ENCODE measurements around the gene TMPRSS11B.
"Not testable (repeated sequence)": the region's sequence is repeated elsewhere in the genome, so short reads cannot be mapped to it uniquely, and the experiment has no call there.

The TMPRSS11B gene, protein sequence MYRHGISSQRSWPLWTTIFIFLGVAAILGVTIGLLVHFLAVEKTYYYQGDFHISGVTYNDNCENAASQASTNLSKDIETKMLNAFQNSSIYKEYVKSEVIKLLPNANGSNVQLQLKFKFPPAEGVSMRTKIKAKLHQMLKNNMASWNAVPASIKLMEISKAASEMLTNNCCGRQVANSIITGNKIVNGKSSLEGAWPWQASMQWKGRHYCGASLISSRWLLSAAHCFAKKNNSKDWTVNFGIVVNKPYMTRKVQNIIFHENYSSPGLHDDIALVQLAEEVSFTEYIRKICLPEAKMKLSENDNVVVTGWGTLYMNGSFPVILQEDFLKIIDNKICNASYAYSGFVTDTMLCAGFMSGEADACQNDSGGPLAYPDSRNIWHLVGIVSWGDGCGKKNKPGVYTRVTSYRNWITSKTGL

DNA sequence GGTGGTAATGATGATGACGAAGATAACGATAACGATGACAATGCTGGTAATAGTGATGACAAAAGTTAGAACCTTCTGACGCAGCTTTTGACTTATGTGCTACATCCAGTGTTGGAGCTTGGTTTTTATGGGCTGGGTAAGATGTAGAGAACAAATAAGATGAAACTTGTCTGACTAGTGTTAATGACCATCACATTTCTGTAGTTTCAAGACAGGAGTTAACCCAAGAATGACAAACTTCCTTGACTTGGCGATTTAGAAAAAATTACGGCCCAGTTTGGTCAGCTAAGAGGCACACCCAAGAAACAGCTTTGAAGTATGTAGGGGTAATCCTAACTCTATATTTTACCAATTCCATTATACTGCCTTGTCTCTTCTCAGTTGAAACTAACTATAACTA lies at the start of gene TMPRSS11B:
Gene TMPRSS11B (minus strand): TSS at position 101 of the 400 bp plus-strand sequence. CDS start 136 bp downstream, outside the sequence.
- H3K4me1 Mint-ChIP-seq = peaks cover 16% of the 10 kb centered on the region
- H3K27me3 Mint-ChIP-seq = peaks cover 9% of the 10 kb centered on the region
- no peak within 1 kb of the TSS for H3K4me3 Mint-ChIP-seq
- H3K27ac Mint-ChIP-seq = no peak within 1 kb of the TSS
- H3K9me3 Mint-ChIP-seq = peaks cover 0 to under 1% of the 10 kb centered on the region in 2 donors
- no peak for DNase-seq
- ATAC-seq = no peak

DNA sequence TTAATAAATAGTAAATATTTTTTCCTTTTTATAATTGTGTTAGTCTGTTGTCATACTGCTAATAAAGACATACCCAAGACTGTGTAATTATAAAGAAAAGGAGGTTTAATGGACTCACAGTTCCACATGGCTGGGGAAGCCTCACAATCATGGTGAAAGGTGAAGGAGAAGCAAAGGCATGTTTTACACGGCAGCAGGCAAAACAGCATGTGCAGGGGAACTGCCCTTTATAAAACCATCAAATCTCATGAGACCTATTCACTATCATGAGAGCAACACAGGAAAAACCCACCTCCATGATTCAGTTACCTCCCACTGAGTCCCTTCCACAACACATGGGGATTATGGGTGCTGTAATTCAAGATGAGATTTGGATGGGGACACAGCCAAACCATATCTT lies 45.8 kb upstream of the TMPRSS11B start:
- Mint-ChIP-seq H3K4me1 (no peaks in the 10 kb centered on the region), H3K27me3 (no peaks in the 10 kb centered on the region), H3K9me3 (peaks cover 10 to 13% of the 10 kb centered on the region in 2 donors), H3K4me3 (no peak overlapping the region), H3K27ac (no peak overlapping the region)
- no peak for DNase-seq
- no peak for ATAC-seq

DNA sequence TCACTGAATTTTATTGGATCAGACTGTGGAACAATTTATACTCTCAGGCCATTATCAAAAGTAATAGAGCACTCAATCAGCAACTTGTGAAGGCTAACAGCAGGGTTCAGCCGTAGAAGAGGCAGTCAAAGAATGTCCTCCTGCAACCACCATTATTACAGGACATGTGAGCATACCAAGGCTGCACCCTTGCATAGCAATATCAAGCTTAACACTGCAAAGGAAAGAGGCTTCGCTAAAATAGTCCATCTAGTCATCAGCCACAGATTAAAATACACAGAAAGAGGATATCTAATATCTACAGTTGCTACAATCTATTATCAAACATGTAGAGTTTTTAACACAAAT lies 42.9 kb upstream of the TMPRSS11B start:
- Mint-ChIP-seq H3K4me1 (no peaks in the 10 kb centered on the region), H3K27ac (no peak overlapping the region), H3K4me3 (no peak overlapping the region), H3K27me3 (no peaks in the 10 kb centered on the region), H3K9me3 (peaks cover 10 to 13% of the 10 kb centered on the region in 2 donors)
- ATAC-seq (no peak), DNase-seq (no peak)

DNA sequence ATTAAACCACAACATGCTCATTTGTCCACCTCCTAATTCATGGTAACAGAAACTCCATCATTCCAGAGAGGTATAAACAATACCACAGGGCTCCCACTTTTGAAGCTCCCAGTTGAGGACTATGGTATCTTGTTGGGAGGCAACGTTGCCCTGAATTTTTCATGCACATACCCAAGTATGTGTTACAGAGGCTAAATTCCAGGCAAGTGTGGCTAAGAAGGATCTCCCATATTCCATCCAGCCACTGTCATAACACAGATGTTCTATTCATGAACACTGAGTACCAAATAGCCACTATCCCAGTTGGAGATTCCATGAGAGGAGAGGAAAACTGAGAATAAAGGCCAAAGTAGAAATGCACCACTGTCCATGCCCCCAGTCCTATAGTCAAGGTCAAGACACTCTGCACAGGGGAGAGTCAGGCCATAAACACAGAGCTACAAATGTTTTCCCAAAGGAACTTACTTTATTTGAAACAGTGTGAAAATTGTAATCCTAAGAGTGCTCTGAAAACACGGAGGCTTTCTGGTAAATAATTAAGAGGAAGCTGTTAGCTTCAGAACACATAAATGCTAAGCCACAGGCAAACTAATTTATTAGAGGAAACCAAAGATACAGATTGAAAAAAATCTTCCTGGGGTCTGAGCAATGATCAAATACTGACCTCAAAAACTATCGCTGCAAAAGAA lies 42.4 kb upstream of the TMPRSS11B start:
- DNase-seq = no peak
- H3K9me3 Mint-ChIP-seq = peaks cover 10 to 13% of the 10 kb centered on the region in 2 donors
- H3K27me3 Mint-ChIP-seq = no peaks in the 10 kb centered on the region
- no peak for ATAC-seq
- H3K27ac Mint-ChIP-seq = no peak overlapping the region
- H3K4me1 Mint-ChIP-seq = no peaks in the 10 kb centered on the region
- no peak overlapping the region for H3K4me3 Mint-ChIP-seq

DNA sequence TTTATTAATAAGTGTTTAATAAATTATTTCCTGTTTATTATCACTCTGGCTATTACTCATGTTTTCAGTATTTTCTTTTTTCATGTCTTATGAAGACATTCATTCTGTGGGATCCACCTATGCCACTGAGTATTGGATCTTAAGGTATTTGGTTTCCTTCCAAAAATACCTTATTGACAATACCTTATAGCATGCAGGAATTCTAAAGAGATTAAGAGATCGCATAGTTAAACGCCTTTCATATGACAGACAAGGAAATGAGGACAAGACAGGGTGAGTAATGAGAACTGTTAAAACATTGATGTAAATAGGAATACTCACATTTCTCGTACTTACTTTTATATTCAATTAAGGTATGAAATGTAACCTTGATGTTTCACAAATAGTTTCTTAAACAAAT lies 38.2 kb upstream of the TMPRSS11B start:
- DNase-seq (no peak), ATAC-seq (no peak)
- H3K4me1 Mint-ChIP-seq = no peaks in the 10 kb centered on the region
- H3K9me3 Mint-ChIP-seq = no peaks in the 10 kb centered on the region
- no peak overlapping the region for H3K27ac Mint-ChIP-seq
- no peaks in the 10 kb centered on the region for H3K27me3 Mint-ChIP-seq
- no peak overlapping the region for H3K4me3 Mint-ChIP-seq

DNA sequence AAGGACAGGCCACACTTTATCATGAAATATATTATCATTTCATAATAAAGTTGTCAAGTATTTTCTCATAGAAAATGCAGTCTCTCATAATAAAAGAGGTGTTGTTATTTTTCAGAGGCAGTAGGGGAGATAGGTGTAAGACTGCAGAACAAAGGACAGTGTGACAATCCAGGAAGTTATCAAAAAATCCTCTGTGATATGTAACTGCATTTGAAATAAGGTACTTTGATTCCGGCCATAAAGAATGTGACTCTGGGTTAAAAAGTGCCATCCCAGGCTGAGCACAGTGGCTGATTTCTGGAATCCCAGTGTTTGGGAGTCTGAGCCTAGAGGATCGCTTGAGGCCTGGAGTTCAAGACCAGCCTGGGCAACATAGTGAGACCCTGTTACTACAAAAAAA lies 37.6 kb upstream of the TMPRSS11B start:
- Mint-ChIP-seq H3K4me3 (no peak overlapping the region), H3K4me1 (no peaks in the 10 kb centered on the region), H3K9me3 (no peaks in the 10 kb centered on the region), H3K27me3 (no peaks in the 10 kb centered on the region), H3K27ac (no peak overlapping the region)
- DNase-seq (no peak), ATAC-seq (no peak)

DNA sequence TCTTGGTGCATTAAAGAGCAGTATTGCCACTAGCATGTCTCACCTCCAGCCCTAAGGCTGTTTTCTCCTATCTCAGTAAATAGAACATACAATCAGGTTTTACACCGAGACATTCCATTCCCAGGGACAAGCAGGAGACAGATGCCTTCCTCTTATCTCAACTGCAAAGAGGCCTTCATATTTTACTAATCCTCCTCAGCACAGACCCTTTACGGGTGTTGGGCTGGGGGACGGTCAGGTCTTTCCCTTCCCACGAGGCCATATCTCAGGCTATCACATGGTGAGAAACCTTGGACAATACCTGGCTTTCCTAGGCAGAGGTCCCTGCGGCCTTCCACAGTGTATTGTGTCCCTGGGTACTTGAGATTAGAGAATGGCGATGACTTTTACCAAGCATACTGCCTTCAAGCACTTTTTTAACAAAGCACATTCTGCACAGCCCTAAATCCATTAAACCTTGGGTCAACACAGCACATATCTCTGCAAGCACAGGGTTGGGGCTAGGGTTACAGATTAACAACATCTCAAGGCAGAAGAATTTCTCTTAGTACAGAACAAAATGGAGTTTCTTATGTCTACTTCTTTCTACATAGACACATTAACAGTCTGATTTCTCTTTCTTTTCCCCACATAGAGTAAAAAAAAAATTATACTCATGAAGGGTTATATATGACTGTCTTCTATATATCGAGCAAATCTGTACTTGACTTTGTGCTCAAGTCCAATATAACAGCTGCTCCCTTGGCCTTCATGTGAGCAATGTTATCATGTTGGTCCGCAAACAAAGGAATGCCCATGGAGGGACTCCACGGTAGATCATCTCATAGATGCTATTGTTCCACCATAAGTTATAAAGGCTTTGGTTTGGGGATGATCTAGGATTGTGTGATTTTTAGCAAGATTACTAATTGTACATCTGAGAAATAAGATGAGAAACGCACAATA lies 36.6 kb upstream of the TMPRSS11B start:
- H3K4me3 Mint-ChIP-seq, H3K27ac Mint-ChIP-seq, ATAC-seq, DNase-seq, H3K9me3 Mint-ChIP-seq, H3K4me1 Mint-ChIP-seq, H3K27me3 Mint-ChIP-seq: not testable (repeated sequence)

DNA sequence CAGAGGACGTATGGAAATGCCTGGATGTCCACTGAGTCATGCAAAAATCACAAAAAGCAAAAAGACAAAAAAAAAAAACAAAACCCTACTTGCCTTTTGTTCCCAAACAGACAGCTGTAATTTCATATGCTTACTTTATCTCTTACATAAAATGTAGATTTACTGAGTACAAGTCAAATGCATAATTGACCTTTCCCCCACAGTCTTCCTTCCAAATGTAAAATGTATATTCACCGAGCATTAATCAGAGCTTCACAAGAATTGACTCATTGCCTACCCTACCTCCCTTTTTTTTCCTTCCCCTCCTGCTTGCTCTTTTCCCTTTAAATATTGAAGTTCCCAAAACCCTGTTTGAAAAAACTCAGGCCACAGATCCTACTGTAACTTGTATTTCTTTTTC lies 32.5 kb upstream of the TMPRSS11B start:
- Mint-ChIP-seq H3K27ac (no peak overlapping the region), H3K4me1 (no peaks in the 10 kb centered on the region), H3K9me3 (no peaks in the 10 kb centered on the region), H3K4me3 (no peak overlapping the region), H3K27me3 (peaks cover 15% of the 10 kb centered on the region)
- DNase-seq = no peak
- no peak for ATAC-seq

DNA sequence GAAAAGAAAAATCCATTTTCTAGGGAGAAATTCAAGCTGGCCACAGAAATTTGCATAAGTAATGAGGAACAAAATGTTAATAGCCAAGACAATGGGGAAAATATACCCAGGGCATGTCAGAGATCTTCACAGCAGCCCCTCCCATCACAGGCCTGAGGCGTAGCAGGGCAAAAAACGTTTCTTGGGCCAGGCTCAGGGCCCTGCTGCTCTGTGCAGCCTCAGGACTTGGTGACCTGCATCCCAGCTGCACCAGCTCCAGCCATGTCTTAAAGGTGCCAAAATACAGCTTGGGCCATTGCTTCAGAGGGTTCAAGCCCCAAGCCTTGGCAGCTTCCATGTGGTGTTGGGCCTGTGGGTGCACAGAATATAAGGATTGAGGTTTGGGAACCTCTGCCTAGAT lies 32.1 kb upstream of the TMPRSS11B start:
- H3K27me3 Mint-ChIP-seq = peaks cover 15% of the 10 kb centered on the region
- DNase-seq = no peak
- no peak for ATAC-seq
- no peaks in the 10 kb centered on the region for H3K9me3 Mint-ChIP-seq
- H3K4me3 Mint-ChIP-seq = no peak overlapping the region
- H3K4me1 Mint-ChIP-seq = peaks cover 2% of the 10 kb centered on the region
- H3K27ac Mint-ChIP-seq = no peak overlapping the region

DNA sequence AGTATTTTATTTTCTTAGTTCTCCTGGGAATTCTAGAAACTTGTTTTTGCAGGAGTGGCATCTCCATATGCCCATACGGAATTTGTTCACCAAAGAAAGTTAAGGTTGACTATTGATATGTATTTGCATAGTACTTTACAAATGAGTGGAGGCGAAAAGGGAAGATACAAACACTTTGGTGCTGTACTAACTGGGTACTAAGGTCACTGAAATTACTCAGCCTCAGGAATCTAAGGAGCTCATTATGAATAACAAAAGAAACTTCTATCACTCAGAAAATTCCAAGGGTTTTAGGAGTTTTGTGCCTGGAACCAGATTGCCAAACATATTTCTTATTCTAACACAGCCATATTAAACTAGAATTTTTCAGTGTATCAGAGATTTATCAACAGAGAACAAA lies 27.4 kb upstream of the TMPRSS11B start:
- H3K4me3 Mint-ChIP-seq = no peak overlapping the region
- no peaks in the 10 kb centered on the region for H3K9me3 Mint-ChIP-seq
- peaks cover 14% of the 10 kb centered on the region for H3K4me1 Mint-ChIP-seq
- no peak for DNase-seq
- H3K27ac Mint-ChIP-seq = no peak overlapping the region
- H3K27me3 Mint-ChIP-seq = peaks cover 21% of the 10 kb centered on the region
- ATAC-seq = no peak

DNA sequence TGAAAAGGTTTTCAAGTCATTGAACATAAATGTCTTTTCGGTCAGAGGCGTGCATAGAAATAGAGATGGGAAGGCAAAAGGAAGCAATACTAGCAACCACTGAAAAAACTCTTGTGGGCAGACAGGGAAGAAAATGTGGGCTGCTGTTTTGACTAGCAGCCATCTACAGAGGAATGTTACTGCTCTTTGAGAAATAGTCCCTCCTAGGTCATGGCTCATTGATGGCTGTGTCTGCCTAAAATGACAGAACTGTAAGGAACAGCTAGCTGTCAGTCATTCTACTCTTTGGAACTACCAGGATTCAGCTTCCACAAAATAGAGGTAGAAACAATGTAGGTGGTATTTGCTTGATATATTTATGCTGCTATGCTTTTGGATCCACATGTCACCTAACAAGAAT lies 26.9 kb upstream of the TMPRSS11B start:
- Mint-ChIP-seq H3K27ac (no peak overlapping the region), H3K9me3 (no peaks in the 10 kb centered on the region), H3K4me1 (peaks cover 18% of the 10 kb centered on the region), H3K4me3 (peak overlapping the region; percentile 51 to 72), H3K27me3 (peaks cover 21% of the 10 kb centered on the region)
- no peak for DNase-seq
- ATAC-seq = peak; percentile 59

DNA sequence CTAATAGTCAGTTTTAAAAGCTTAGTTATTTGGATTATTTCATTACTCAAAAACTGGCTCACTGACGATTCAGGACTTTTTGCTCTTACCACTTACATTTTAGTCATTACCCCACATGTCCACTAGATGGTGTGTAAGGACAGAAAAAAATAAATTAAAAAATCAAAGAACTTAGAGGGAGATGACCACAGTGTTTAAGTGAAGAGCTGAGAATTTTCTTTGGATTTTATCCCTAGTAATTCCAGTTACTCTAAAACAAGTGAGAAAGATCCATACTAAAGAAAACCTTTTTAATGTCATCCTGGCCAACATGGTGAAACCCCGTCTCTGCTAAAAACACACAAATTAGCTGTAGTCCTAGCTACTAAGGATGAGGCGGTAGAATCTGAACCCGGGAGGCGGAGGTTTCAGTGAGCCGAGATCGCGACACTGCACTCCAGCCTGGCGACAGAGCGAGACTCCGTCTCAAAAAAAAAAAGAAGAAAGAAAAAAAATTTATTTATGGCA lies 26.4 kb upstream of the TMPRSS11B start:
- DNase-seq = peak in 1 of 2 donors; percentile 15
- H3K27me3 Mint-ChIP-seq = peaks cover 21% of the 10 kb centered on the region
- peak; percentile 70 for ATAC-seq
- H3K27ac Mint-ChIP-seq = no peak overlapping the region
- peaks cover 18% of the 10 kb centered on the region for H3K4me1 Mint-ChIP-seq
- peak overlapping the region; percentile 51 to 72 for H3K4me3 Mint-ChIP-seq
- H3K9me3 Mint-ChIP-seq = no peaks in the 10 kb centered on the region

DNA sequence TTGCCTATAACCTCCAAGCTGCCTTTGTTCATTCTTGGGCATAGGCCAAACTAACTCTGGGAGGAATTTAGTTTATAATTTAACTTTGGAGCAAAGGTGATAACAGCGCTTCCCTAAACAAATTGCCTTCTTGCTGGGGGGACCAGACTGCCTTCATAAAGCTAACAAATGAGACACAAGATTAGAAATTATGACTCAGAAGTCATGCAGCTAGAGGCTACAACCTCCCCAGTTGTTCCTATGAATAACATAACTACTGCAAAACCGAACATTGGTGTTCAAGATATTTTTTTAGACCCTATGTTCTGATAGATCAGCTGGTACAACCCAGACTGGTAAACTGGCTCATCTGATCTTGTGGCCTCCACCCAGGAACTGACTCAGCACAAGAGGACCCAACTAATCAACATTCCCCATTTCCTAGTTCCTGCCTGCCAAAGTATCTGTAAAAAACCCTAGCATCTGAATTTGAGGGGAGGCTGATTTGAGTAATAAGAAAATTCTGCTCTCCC lies 22.0 kb upstream of the TMPRSS11B start:
- Mint-ChIP-seq H3K27ac (no peak overlapping the region), H3K9me3 (no peaks in the 10 kb centered on the region), H3K4me3 (no peak overlapping the region), H3K27me3 (peaks cover 6% of the 10 kb centered on the region), H3K4me1 (peaks cover 14% of the 10 kb centered on the region)
- ATAC-seq = no peak
- no peak for DNase-seq

DNA sequence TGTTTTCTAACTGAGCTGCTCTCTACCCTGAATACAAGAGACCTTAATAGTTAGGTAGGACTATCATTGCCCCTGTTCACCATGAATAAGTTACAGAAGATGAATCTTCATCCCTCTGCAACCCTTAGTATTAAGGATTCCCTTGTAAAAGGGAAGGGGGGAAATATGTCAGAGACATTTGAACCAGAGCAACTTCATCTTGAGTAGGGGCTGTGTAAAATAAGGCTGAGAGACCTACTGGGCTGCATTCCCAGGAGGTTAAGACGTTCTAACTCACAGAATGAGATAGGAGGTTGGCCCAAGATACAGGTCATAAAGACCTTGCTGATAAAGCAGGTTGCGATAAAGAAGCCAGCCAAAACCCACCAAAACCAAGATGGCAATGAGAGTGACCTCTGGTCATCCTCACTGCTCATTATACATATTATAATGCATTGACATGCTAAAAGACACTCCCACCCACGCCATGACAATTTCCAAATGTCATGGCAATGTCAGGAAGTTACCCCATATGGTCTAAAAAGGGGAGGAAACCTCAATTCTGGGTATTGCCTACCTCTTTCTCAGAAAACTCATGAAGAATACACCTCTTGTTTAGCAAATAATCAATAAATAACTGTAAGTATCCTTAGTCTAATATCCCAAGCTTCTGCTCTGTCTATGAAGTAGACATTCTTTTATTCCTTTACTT lies 19.5 kb upstream of the TMPRSS11B start:
- no peaks in the 10 kb centered on the region for H3K9me3 Mint-ChIP-seq
- H3K4me3 Mint-ChIP-seq = no peak overlapping the region
- H3K4me1 Mint-ChIP-seq = peaks cover 7% of the 10 kb centered on the region
- H3K27ac Mint-ChIP-seq = no peak overlapping the region
- DNase-seq (no peak), ATAC-seq (no peak)
- H3K27me3 Mint-ChIP-seq = peaks cover 7% of the 10 kb centered on the region

DNA sequence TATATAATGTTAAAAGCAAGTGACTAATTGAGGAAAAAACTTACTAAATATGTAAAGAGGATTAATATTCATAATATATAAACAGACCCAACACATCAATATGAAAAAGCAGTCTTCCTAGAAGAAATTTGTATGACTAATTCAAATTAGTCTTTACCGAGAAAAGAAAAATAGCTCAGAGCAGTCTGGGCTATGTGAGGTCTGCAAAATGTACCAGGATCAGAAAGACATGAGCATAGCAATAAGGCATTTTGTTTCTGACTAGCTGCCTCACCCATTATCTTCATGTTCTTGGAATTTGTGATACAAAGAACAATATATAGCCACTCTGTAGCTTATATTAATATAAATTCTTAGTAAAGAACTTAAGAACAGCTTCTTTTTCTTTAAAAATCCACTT lies 13.7 kb upstream of the TMPRSS11B start:
- Mint-ChIP-seq H3K9me3 (no peaks in the 10 kb centered on the region), H3K4me1 (no peaks in the 10 kb centered on the region), H3K27ac (no peak overlapping the region), H3K4me3 (no peak overlapping the region), H3K27me3 (peaks cover 7% of the 10 kb centered on the region)
- DNase-seq = no peak
- no peak for ATAC-seq

Measured in stimulated activated naive CD8-positive, alpha-beta T cell treated with anti-CD3 and anti-CD28 coated beads, Interleukin-15, amount 100 ng/mL, for 72 hours (primary cell).